Suprapubic skin (tissue), 4 donors: ENCODE data around the gene E2F3. TPM values are rescaled to one million over a fixed set of nuclear protein-coding genes. Genes with fewer than 3 reads are reported as not detected.

Source experiments
- DNase-seq, 2 donors: peaks; one replicate each; pipeline ENCODE4 v3.0.0-alpha.2; 2019; ENCODE audit warnings: low spot score in 2 of 2
- H3K27ac ChIP-seq: fragments of 200-600 bp; sonication (generic); one replicate; pipeline ENCODE4 v1.5.1; 2019
- H3K27me3 ChIP-seq: fragments of 200-600 bp; sonication (generic); one replicate; pipeline ENCODE4 v1.5.1; 2019
- H3K36me3 ChIP-seq: fragments of 200-600 bp; sonication (generic); one replicate; pipeline ENCODE4 v1.5.1; 2019
- H3K4me1 ChIP-seq: fragments of 200-600 bp; sonication (generic); one replicate; pipeline ENCODE4 v1.5.1; 2019
- H3K4me3 ChIP-seq: fragments of 200-600 bp; sonication (generic); one replicate; pipeline ENCODE4 v1.5.1; 2019; ENCODE audit warnings: mild to moderate bottlenecking
- H3K9me3 ChIP-seq: fragments of 200-600 bp; sonication (generic); one replicate; pipeline ENCODE4 v1.5.1; 2019
- EP300 ChIP-seq: sonication (generic); formaldehyde crosslinking; IDR thresholded peaks from one replicate; pipeline ENCODE4 v1.6.1; 2017; ENCODE audit warnings: antibody characterized with exemption
- POLR2A ChIP-seq, 2 donors: fragments of 450-650 bp; IDR thresholded peaks; one replicate each; pipeline ENCODE4 v1.6.1; 2017; ENCODE audit warnings: antibody characterized with exemption in 2 of 2, mild to moderate bottlenecking in 2 of 2, moderate library complexity in 2 of 2
- POLR2AphosphoS5 ChIP-seq, 3 donors: sonication (generic); formaldehyde crosslinking; IDR thresholded peaks; one replicate each; pipeline ENCODE4 v1.6.1; 2017; ENCODE audit warnings: antibody characterized with exemption in 3 of 3
- WGBS: methylation state at CpG from one replicate; pipeline ENCODE4 v1.1.5; 2018; 5-methylcytosine and 5-hydroxymethylcytosine counted together
- total RNA-seq, 4 donors: library from RNA; depleted of rRNA; stranded (reverse); fragments of >200 nt; gene quantifications; one replicate each; pipeline ENCODE4 v1.1.0, GENCODE V29; 2016
- TF ChIP-seq, protein P1 (sequence below), 2 donors: fragments of 200-600 bp in 1 of 2; fragments of 450-650 bp in 1 of 2; sonication (generic) in 1 of 2; IDR thresholded peaks; one replicate each; pipeline ENCODE4 v1.5.1; 2016 to 2019; ENCODE audit warnings: antibody characterized with exemption in 2 of 2, mild to moderate bottlenecking in 1 of 2, moderate library complexity in 1 of 2

The E2F3 gene
- total RNA-seq, 4 donors from 2014 or later, result 1.9 to 3.6 (median 2.9) TPM

DNA sequence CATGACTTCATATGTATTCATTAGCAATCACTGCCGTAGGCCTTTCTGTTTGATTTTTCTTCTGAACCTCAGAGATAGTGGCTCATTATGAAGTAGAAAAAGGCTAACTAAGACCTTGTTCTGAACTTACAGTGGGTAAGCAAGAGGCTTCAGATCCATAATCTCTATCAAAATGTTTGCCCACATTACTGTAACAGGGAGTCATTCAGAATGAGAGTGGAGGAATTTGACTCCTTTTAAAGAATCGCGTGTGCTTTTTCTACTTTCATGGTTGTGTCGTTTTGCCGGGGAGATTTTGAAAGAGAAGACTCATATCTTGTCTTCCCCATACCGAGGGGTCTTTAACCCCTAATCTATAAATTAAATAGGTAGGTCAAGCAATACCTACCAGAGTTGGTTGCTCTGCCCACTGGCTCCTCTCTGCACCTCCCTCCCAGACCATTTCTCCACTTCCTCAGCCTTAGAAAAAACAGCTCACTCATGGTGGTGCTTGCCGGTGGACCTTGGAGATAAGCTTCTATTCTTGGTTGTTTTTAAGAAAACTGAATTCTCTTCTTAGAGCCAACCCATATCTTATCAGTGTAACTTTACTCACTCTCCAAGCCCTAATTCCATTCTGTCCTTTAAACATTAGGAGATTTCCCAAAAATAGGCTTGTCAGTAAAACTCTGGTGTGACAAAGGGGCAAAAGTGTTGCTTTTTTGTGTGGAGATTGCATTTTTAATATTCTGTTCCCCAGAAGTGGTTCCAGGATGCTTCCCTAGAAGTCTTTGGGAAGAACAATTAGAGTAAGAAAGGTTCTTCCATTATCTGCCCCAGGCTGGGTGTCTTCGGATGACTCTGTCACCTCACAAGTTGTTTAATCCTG, 56.6 kb downstream of the E2F3 start:
- H3K36me3 ChIP-seq, result no peaks in the 10 kb centered on the region
- DNase-seq, result no peak
- TF ChIP-seq EP300 (no peak), POLR2A (IDR thresholded peaks at IDR 0.05) (no peak), POLR2AphosphoS5 (IDR thresholded peaks at IDR 0.05) (no peak)
- TF ChIP-seq, protein P1, sequence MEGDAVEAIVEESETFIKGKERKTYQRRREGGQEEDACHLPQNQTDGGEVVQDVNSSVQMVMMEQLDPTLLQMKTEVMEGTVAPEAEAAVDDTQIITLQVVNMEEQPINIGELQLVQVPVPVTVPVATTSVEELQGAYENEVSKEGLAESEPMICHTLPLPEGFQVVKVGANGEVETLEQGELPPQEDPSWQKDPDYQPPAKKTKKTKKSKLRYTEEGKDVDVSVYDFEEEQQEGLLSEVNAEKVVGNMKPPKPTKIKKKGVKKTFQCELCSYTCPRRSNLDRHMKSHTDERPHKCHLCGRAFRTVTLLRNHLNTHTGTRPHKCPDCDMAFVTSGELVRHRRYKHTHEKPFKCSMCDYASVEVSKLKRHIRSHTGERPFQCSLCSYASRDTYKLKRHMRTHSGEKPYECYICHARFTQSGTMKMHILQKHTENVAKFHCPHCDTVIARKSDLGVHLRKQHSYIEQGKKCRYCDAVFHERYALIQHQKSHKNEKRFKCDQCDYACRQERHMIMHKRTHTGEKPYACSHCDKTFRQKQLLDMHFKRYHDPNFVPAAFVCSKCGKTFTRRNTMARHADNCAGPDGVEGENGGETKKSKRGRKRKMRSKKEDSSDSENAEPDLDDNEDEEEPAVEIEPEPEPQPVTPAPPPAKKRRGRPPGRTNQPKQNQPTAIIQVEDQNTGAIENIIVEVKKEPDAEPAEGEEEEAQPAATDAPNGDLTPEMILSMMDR (IDR thresholded peaks at IDR 0.05), result no peak
- H3K27me3 ChIP-seq, result no peaks in the 10 kb centered on the region
- peaks cover 17% of the 10 kb centered on the region for H3K4me1 ChIP-seq
- H3K9me3 ChIP-seq, result no peaks in the 10 kb centered on the region
- no peak overlapping the region for H3K4me3 ChIP-seq
- 79% methylated on average over 8 of the region's 8 CpGs for WGBS
- no peak overlapping the region for H3K27ac ChIP-seq

DNA sequence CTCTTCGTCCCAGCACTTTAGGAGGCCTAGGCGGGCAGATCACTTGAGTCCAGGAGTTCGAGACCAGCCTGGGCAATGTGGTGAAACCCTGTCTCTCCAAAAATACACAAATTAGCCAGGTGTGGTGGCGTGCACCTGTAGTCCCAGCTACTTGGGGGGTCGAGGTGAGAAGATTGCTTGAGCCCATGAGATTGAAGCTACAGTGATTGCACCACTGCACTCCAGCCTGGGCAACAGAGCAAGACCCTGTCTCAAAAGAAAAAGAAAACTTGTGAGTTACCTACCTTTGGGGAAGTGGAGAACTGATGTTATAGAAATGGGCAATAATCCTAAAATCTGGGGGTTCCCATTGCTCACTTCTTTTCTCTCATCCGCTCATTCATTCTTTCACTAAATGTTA, 58.0 kb downstream of the E2F3 start:
- Histone ChIP-seq H3K4me1 (peaks cover 14% of the 10 kb centered on the region), H3K4me3 (no peak overlapping the region), H3K36me3 (no peaks in the 10 kb centered on the region), H3K27ac (no peak overlapping the region), H3K27me3 (no peaks in the 10 kb centered on the region), H3K9me3 (no peaks in the 10 kb centered on the region)
- 96% methylated on average over 6 of the region's 6 CpGs for WGBS
- no peak for TF ChIP-seq EP300
- TF ChIP-seq, protein P1 (IDR thresholded peaks at IDR 0.05), result no peak
- no peak for TF ChIP-seq POLR2A (IDR thresholded peaks at IDR 0.05)
- TF ChIP-seq POLR2AphosphoS5 (IDR thresholded peaks at IDR 0.05), result no peak
- DNase-seq, result no peak

DNA sequence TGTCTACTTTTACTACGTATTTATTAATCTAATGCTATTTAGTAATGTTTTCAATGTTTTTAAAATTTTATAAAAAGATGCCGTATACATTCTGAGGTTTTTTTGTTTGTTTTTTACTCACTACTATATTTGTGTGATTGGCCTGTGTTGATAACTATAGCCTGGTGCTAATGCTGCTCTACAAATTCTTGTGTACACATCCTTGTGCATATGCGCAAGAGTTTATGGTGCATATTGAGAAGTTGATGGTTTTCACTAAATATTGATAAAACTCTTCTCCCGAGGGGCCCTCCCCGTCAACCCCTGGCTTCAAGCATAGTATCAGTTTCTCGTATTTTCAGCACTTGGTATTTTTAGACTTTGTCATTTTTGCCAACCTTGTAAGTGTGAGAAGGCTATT, 59.9 kb downstream of the E2F3 start:
- Histone ChIP-seq H3K27ac (no peak overlapping the region), H3K4me1 (no peaks in the 10 kb centered on the region), H3K27me3 (no peaks in the 10 kb centered on the region), H3K9me3 (no peaks in the 10 kb centered on the region), H3K4me3 (no peak overlapping the region), H3K36me3 (no peaks in the 10 kb centered on the region)
- TF ChIP-seq POLR2AphosphoS5 (IDR thresholded peaks at IDR 0.05) (no peak), POLR2A (IDR thresholded peaks at IDR 0.05) (no peak), EP300 (no peak)
- TF ChIP-seq, protein P1 (IDR thresholded peaks at IDR 0.05), result no peak
- no peak for DNase-seq
- 77% methylated on average over 6 of the region's 6 CpGs for WGBS

DNA sequence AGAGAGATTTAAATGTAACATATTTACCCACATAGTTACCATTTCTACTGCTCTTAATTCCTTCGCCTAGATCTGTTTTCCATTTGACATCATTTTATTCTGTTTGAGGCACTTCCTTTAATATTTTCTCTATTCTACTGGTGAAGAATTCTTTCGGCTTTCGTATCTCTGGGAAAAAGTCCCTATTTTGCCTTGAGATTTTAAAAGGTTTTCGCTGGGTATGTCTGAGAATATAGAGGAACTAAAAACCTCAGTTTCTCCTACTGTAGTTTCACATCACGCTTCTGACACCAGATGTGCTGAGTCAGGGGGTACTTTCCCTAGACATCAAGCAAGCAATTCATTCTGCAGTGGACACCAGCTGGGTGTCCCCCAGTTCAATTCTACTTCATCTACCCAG, 61.7 kb downstream of the E2F3 start:
- H3K36me3 ChIP-seq, result no peaks in the 10 kb centered on the region
- no peaks in the 10 kb centered on the region for H3K9me3 ChIP-seq
- TF ChIP-seq EP300, result no peak
- TF ChIP-seq POLR2AphosphoS5 (IDR thresholded peaks at IDR 0.05), result no peak
- TF ChIP-seq POLR2A (IDR thresholded peaks at IDR 0.05), result no peak
- TF ChIP-seq, protein P1 (IDR thresholded peaks at IDR 0.05), result no peak
- DNase-seq, result no peak
- no peak overlapping the region for H3K27ac ChIP-seq
- no peaks in the 10 kb centered on the region for H3K27me3 ChIP-seq
- WGBS, result 95% methylated on average over 5 of the region's 5 CpGs
- H3K4me3 ChIP-seq, result no peak overlapping the region
- H3K4me1 ChIP-seq, result no peaks in the 10 kb centered on the region

DNA sequence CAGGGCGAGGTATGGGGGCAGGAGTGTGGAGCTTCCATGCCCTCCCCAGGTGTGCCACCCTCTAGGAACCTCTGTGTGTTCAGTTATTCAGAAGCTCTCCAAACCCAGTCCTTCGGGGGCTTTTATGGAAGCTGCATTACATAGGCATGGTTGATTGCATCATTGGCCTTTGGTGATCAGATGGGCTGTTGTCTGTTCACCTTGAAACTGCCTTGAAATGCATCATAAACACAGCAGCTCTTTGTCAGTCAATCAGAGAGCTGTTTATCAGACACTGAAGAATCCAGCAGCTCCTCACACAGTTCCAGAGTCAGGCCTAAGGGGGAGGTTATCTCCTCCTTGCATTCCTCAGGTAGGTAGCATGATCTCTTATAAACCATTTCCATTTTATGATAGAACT, 62.4 kb downstream of the E2F3 start:
- Histone ChIP-seq H3K27me3 (no peaks in the 10 kb centered on the region), H3K4me1 (no peaks in the 10 kb centered on the region), H3K4me3 (no peak overlapping the region), H3K9me3 (no peaks in the 10 kb centered on the region), H3K27ac (no peak overlapping the region), H3K36me3 (no peaks in the 10 kb centered on the region)
- no peak for DNase-seq
- TF ChIP-seq, protein P1 (IDR thresholded peaks at IDR 0.05), result no peak
- TF ChIP-seq EP300 (no peak), POLR2AphosphoS5 (IDR thresholded peaks at IDR 0.05) (no peak), POLR2A (IDR thresholded peaks at IDR 0.05) (no peak)
- WGBS, result 93% methylated on average over 2 of the region's 2 CpGs
